GM10847 (cell line): ENCODE measurements around the gene ADGRG7.

ENCODE experiments used
- POLR2A ChIP-seq: IDR thresholded peaks from 2 replicates; pipeline ENCODE4 v1.6.1; 2011; ENCODE audit not compliant: insufficient read length; ENCODE audit errors: extremely low read depth

The ADGRG7 gene

DNA sequence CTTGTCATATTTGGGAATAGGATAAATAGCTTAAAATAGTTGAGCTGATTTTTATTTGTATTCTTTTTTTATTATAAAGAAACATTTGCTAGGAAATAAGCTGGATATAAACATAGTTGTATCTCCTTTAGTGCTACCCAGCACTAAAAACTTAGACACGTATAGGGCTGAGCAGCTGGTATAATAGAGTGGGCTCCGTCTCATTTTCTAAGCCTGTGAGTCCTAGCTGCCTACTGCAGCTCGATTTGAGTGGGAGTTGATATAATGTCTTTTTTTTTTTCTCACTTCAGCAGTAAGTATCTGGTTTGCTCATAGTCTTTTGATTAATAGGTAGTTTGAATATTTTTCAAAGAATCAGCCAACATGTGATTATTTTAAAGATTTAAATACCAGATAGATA lies 134.1 kb downstream of the ADGRG7 start:
- no peak for TF ChIP-seq POLR2A

DNA sequence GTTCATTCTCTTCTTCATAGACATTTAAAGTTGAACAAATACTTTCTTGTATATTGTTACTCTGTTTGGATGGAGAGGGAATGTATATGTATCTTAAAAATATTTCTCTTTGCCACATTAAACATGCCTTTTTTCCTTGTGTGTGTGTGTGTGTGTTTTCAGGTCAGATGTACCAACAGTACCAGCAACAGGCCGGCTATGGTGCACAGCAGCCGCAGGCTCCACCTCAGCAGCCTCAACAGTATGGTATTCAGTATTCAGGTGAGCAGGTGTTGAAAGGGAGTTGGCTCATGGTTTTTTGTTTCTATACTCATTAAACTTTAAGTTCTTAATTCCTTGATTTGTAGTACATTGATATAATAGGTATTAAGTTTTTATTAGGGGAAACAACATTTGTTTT lies 135.3 kb downstream of the ADGRG7 start:
- no peak for TF ChIP-seq POLR2A
